MM.1S (cell line): Measurements from ENCODE around the gene ART5.

Source experiments
- DNase-seq: peaks from one replicate; pipeline ENCODE4 v3.0.0-alpha.2; 2015
- H2AFZ ChIP-seq: fragments of 300-600 bp; sonication (generic); 2 replicates; pipeline ENCODE4 v1.6.0; 2016; ENCODE audit warnings: antibody characterized with exemption, low read length
- H3F3A ChIP-seq: fragments of 300-600 bp; sonication (generic); 2 replicates; pipeline ENCODE4 v1.6.1; 2016; ENCODE audit warnings: mild to moderate bottlenecking, antibody characterized with exemption, low read length, moderate library complexity, mixed read lengths; ENCODE audit not compliant: insufficient read depth
- H3K27ac ChIP-seq: fragments of 300-600 bp; sonication (generic); 2 replicates; pipeline ENCODE4 v1.5.1; 2016; ENCODE audit warnings: mild to moderate bottlenecking, low read length
- H3K27me3 ChIP-seq: fragments of 300-600 bp; sonication (generic); replicated peaks from 2 replicates; pipeline ENCODE4 v1.6.0; 2016; ENCODE audit warnings: low read length; ENCODE audit not compliant: insufficient read depth
- H3K36me3 ChIP-seq: fragments of 300-600 bp; sonication (generic); replicated peaks from 2 replicates; pipeline ENCODE4 v1.6.1; 2016; ENCODE audit warnings: mild to moderate bottlenecking, low read length, mixed read lengths; ENCODE audit not compliant: insufficient read depth
- H3K4me1 ChIP-seq: fragments of 300-600 bp; sonication (generic); 2 replicates; pipeline ENCODE4 v1.6.1; 2016; ENCODE audit warnings: low read length, mixed read lengths
- H3K4me2 ChIP-seq: fragments of 300-600 bp; sonication (generic); 2 replicates; pipeline ENCODE4 v1.6.0; 2016; ENCODE audit warnings: low read depth, low read length
- H3K4me3 ChIP-seq: fragments of 300-600 bp; sonication (generic); 2 replicates; pipeline ENCODE4 v1.5.1; 2016; ENCODE audit warnings: low read length, mixed read lengths
- H3K79me2 ChIP-seq: fragments of 300-600 bp; sonication (generic); 2 replicates; pipeline ENCODE4 v1.6.1; 2016; ENCODE audit warnings: mixed run types, low read length, mixed read lengths
- H3K9ac ChIP-seq: fragments of 300-600 bp; sonication (generic); 2 replicates; pipeline ENCODE4 v1.6.1; 2016; ENCODE audit warnings: low read length, mixed read lengths
- H3K9me2 ChIP-seq: fragments of 300-600 bp; sonication (generic); replicated peaks from 2 replicates; pipeline ENCODE4 v1.6.1; 2016; ENCODE audit warnings: mild to moderate bottlenecking, low read length, mixed read lengths; ENCODE audit not compliant: insufficient read depth
- H3K9me3 ChIP-seq: fragments of 300-600 bp; sonication (generic); replicated peaks from 2 replicates; pipeline ENCODE4 v1.6.1; 2016; ENCODE audit warnings: mild to moderate bottlenecking, low read length, mixed read lengths; ENCODE audit not compliant: insufficient read depth
- H4K20me1 ChIP-seq: fragments of 300-600 bp; sonication (generic); 2 replicates; pipeline ENCODE4 v1.6.1; 2016; ENCODE audit warnings: mild to moderate bottlenecking, low read length, moderate library complexity, mixed read lengths; ENCODE audit not compliant: insufficient read depth
- EZH2 ChIP-seq: fragments of 300-600 bp; sonication (generic); optimal IDR thresholded peaks from 2 replicates; pipeline ENCODE3; 2017; ENCODE audit warnings: low read depth, mild to moderate bottlenecking, antibody characterized with exemption, low read length, mixed read lengths
- EZH2phosphoT487 ChIP-seq: fragments of 300-600 bp; sonication (generic); IDR thresholded peaks from 2 replicates; pipeline ENCODE4 v1.6.1; 2018; ENCODE audit warnings: antibody characterized with exemption, low read length
- TF ChIP-seq, protein P1 (sequence below): fragments of 300-600 bp; sonication (generic); IDR thresholded peaks from 2 replicates; pipeline ENCODE4 v1.5.1; 2016; ENCODE audit warnings: antibody characterized with exemption, low read length, mixed read lengths

The ART5 gene

DNA sequence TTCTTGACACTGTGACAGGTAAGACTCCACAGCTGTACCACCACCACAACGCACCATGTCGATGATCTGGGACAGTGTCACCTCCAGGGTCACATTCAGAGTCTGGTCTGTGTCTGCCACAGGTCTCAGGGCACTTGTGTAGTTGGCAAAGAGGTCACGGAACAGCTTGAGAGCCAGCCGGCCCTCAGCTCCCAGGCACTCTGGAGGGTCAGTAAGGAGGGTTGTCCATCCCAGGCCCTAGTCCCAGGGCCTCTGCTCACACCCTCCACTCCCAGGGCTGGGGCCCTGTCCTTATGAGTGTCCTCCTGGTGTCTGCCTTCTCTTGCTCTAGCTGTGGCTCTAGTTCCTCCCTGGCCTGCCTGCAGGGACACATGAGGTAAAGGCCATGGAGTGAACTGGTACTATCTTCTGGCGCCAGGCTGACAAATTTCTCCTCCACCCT, 28.0 kb upstream of the ART5 start:
- Histone ChIP-seq H3K4me2 (no peak overlapping the region), H3K36me3 (peaks cover 5% of the 10 kb centered on the region; the same call in 1 of the 2 replicates)

DNA sequence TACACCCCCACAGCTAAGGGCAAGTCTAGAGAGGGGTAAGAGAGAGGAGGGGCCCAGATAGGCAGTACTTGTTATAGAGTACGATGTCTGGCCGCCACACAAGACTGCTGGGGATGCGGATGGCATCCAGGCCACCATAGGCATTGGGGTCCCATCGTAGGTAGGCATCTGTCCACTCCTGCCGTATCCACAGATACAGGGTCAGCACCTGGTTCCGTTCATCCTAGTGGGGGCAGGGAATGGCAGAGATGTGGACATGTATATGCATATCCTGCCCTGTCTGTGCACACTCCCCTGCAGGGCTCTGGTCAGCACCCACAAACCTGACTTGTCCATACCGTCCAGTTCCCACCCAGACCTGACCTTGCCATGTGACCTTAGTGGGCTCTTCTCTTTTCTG, 27.3 kb upstream of the ART5 start:
- no peak for DNase-seq
- no peaks in the 10 kb centered on the region for H3K79me2 ChIP-seq
- TF ChIP-seq EZH2 = no peak
- TF ChIP-seq, protein P1, sequence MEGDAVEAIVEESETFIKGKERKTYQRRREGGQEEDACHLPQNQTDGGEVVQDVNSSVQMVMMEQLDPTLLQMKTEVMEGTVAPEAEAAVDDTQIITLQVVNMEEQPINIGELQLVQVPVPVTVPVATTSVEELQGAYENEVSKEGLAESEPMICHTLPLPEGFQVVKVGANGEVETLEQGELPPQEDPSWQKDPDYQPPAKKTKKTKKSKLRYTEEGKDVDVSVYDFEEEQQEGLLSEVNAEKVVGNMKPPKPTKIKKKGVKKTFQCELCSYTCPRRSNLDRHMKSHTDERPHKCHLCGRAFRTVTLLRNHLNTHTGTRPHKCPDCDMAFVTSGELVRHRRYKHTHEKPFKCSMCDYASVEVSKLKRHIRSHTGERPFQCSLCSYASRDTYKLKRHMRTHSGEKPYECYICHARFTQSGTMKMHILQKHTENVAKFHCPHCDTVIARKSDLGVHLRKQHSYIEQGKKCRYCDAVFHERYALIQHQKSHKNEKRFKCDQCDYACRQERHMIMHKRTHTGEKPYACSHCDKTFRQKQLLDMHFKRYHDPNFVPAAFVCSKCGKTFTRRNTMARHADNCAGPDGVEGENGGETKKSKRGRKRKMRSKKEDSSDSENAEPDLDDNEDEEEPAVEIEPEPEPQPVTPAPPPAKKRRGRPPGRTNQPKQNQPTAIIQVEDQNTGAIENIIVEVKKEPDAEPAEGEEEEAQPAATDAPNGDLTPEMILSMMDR = no peak
- no peaks in the 10 kb centered on the region; the same call in 1 of the 2 replicates for H3K36me3 ChIP-seq
- no peaks in the 10 kb centered on the region for H4K20me1 ChIP-seq
- no peaks in the 10 kb centered on the region for H3K27me3 ChIP-seq
- H3K4me3 ChIP-seq = no peak overlapping the region
- H3K9ac ChIP-seq = no peak overlapping the region
- no peaks in the 10 kb centered on the region for H3K4me1 ChIP-seq
- no peak overlapping the region for H3K4me2 ChIP-seq
- H3K9me3 ChIP-seq = no peaks in the 10 kb centered on the region
- H3F3A ChIP-seq = no peaks in the 10 kb centered on the region
- H2AFZ ChIP-seq = no peak overlapping the region
- H3K27ac ChIP-seq = no peak overlapping the region
- H3K9me2 ChIP-seq = no peaks in the 10 kb centered on the region

More for the DNA sequence above, 28.0 kb upstream of the ART5 start:
- Histone ChIP-seq H4K20me1 (no peaks in the 10 kb centered on the region), H3K27me3 (no peaks in the 10 kb centered on the region), H2AFZ (no peak overlapping the region), H3F3A (no peaks in the 10 kb centered on the region), H3K9me2 (no peaks in the 10 kb centered on the region), H3K4me1 (no peaks in the 10 kb centered on the region), H3K9ac (no peak overlapping the region), H3K27ac (no peak overlapping the region), H3K4me3 (no peak overlapping the region), H3K79me2 (no peaks in the 10 kb centered on the region), H3K9me3 (no peaks in the 10 kb centered on the region)
- no peak for DNase-seq
- TF ChIP-seq EZH2 = no peak
- no peak for TF ChIP-seq EZH2phosphoT487
- TF ChIP-seq, protein P1 = no peak

DNA sequence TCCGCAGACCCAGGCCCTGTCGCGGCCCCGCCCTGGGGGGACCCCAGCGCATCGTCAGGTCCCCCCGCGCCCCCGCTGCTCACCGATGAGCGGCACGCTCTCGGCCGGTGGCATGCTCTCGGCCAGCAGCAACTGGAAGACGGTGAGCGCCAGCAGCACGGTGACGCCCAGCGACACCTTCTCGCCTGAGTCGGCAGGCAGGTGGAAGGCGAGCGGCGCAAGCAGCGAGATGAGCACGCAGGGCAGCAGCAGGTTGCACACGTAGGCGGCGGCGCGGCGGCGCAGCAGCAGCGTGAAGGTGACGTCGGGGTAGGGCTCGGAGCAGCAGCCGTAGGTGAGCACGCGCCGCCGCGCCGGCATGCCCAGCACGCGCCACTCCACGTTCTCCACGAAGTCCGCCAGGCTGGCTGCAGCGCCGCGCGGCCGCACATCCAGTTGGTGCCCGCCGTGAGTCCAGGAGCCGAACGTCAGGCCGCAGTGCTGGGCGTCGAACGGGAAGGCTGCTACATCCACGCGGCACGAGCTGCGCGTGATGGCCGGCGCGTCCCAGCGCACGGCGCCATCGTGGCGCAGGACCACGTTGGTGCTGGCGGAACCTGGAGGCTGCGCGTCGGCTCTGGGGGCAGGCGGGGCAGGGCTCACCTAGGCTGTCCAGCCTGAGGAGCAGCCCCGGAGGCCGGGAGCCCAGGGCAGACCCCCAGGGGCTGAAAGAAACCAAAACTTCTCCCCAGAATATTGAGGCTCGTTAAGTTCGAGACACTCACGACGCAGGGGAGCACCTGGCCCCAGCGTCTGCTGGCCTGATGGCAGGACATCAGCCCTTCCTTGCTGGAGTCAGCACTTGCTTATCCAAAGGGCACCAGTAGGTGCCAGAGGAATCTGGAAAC, 25.6 kb upstream of the ART5 start:
- no peaks in the 10 kb centered on the region for H3K4me1 ChIP-seq
- H3K79me2 ChIP-seq = no peaks in the 10 kb centered on the region
- no peaks in the 10 kb centered on the region for H3K9me3 ChIP-seq
- H2AFZ ChIP-seq = no peak overlapping the region
- no peak overlapping the region for H3K4me2 ChIP-seq
- no peak for TF ChIP-seq EZH2
- TF ChIP-seq, protein P1 = no peak
- TF ChIP-seq EZH2phosphoT487 = no peak
- H3K4me3 ChIP-seq = no peak overlapping the region
- H3K27me3 ChIP-seq = no peaks in the 10 kb centered on the region
- DNase-seq = no peak
- H3K36me3 ChIP-seq = no peaks in the 10 kb centered on the region
- no peak overlapping the region for H3K9ac ChIP-seq
- H3K9me2 ChIP-seq = no peaks in the 10 kb centered on the region
- no peaks in the 10 kb centered on the region for H3F3A ChIP-seq
- no peaks in the 10 kb centered on the region for H4K20me1 ChIP-seq
- no peak overlapping the region for H3K27ac ChIP-seq
